Stomach smooth muscle (tissue), 2 donors: ENCODE measurements around the gene ARHGAP23.
"Not testable (repeated sequence)": the region's sequence is repeated elsewhere in the genome, so short reads cannot be mapped to it uniquely, and the experiment has no call there.

Experiments used
- H3K27ac ChIP-seq: one replicate; pipeline ENCODE4 v1.7.0; 2013; ENCODE audit warnings: mild to moderate bottlenecking, low read length, inconsistent platforms
- H3K27me3 ChIP-seq, 2 donors: one replicate each; pipeline ENCODE4 v1.7.0; 2013; ENCODE audit warnings: low read length in 2 of 2; ENCODE audit not compliant: insufficient read depth in 2 of 2, control insufficient read depth in 1 of 2
- H3K36me3 ChIP-seq, 2 donors: one replicate each; pipeline ENCODE4 v1.7.0; 2013; ENCODE audit warnings: low read length in 2 of 2; ENCODE audit not compliant: control insufficient read depth in 2 of 2, insufficient read depth in 2 of 2
- H3K4me1 ChIP-seq: one replicate; pipeline ENCODE4 v1.7.0; 2013; ENCODE audit warnings: low read length; ENCODE audit not compliant: control insufficient read depth, insufficient read depth
- H3K4me3 ChIP-seq, 2 donors: one replicate each; pipeline ENCODE4 v1.7.0; 2013; ENCODE audit warnings: low read length in 2 of 2
- H3K9ac ChIP-seq, 2 donors: one replicate each; pipeline ENCODE4 v1.7.0; 2013; ENCODE audit warnings: low read length in 2 of 2, mild to moderate bottlenecking in 1 of 2
- H3K9me3 ChIP-seq, 2 donors: one replicate each; pipeline ENCODE4 v1.7.0; 2013; ENCODE audit warnings: low read length in 2 of 2; ENCODE audit not compliant: control insufficient read depth in 2 of 2
- donor health status: healthy.
- donor health status: Pancreatic carcinoma.

Gene ARHGAP23

GRCh38 chr17:38464723-38465390, 36.6 kb downstream of the ARHGAP23 start:
- Histone ChIP-seq H3K27me3 (no peaks in the 10 kb centered on the region), H3K9me3 (no peaks in the 10 kb centered on the region), H3K36me3 (peaks cover 16 to 19% of the 10 kb centered on the region in 2 donors), H3K4me1 (peaks cover 66% of the 10 kb centered on the region), H3K27ac (peak overlapping the region; percentile 97), H3K4me3 (peak overlapping the region; percentile 69 to 82), H3K9ac (peak overlapping the region; percentile 87 to 90)

GRCh38 chr17:38465391-38466345, 37.4 kb downstream of the ARHGAP23 start:
- H3K4me1 ChIP-seq, result peaks cover 67% of the 10 kb centered on the region
- H3K9me3 ChIP-seq, result no peaks in the 10 kb centered on the region

GRCh38 chr17:38466346-38467315, 38.4 kb downstream of the ARHGAP23 start:
- Histone ChIP-seq H3K4me1 (peaks cover 67% of the 10 kb centered on the region), H3K4me3 (peak overlapping the region in 1 of 2 donors; percentile 82), H3K9ac (peak overlapping the region; percentile 87 to 90)

More at GRCh38 chr17:38465391-38466345, 37.4 kb downstream of the ARHGAP23 start:
- no peaks in the 10 kb centered on the region for H3K27me3 ChIP-seq
- H3K9ac ChIP-seq, result peak overlapping the region; percentile 87 to 90
- peak overlapping the region; percentile 69 to 82 for H3K4me3 ChIP-seq
- peaks cover 15 to 19% of the 10 kb centered on the region in 2 donors for H3K36me3 ChIP-seq
- peak overlapping the region; percentile 97 for H3K27ac ChIP-seq

GRCh38 chr17:38467491-38467890, 39.2 kb downstream of the ARHGAP23 start:
- Histone ChIP-seq H3K36me3 (peaks cover 23 to 26% of the 10 kb centered on the region in 2 donors), H3K4me3 (peak overlapping the region in 1 of 2 donors; percentile 35), H3K27ac (no peak overlapping the region), H3K27me3 (no peaks in the 10 kb centered on the region), H3K9ac (peak overlapping the region; percentile 31 to 51), H3K4me1 (peaks cover 67% of the 10 kb centered on the region), H3K9me3 (no peaks in the 10 kb centered on the region)

More at GRCh38 chr17:38466346-38467315, 38.4 kb downstream of the ARHGAP23 start:
- Histone ChIP-seq H3K27me3 (no peaks in the 10 kb centered on the region), H3K36me3 (peaks cover 17 to 23% of the 10 kb centered on the region in 2 donors), H3K9me3 (no peaks in the 10 kb centered on the region), H3K27ac (peak overlapping the region; percentile 97)

GRCh38 chr17:38469875-38470274, 41.6 kb downstream of the ARHGAP23 start:
- H3K9ac ChIP-seq, result no peak overlapping the region
- no peaks in the 10 kb centered on the region for H3K27me3 ChIP-seq
- H3K36me3 ChIP-seq, result peaks cover 25 to 29% of the 10 kb centered on the region in 2 donors
- no peak overlapping the region for H3K4me3 ChIP-seq
- H3K4me1 ChIP-seq, result peaks cover 45% of the 10 kb centered on the region
- no peaks in the 10 kb centered on the region for H3K9me3 ChIP-seq
- no peak overlapping the region for H3K27ac ChIP-seq

- Histone ChIP-seq H3K36me3 (peaks cover 25 to 34% of the 10 kb centered on the region in 2 donors), H3K4me1 (peaks cover 33% of the 10 kb centered on the region)
- H3K27ac ChIP-seq, H3K9me3 ChIP-seq, H3K9ac ChIP-seq, H3K4me3 ChIP-seq, H3K27me3 ChIP-seq: not testable (repeated sequence)
Measured at GRCh38 chr17:38471253-38471652, 43.0 kb downstream of the ARHGAP23 start.

GRCh38 chr17:38474666-38475065, 46.4 kb downstream of the ARHGAP23 start:
- not testable (repeated sequence) for H3K4me3 ChIP-seq, H3K27me3 ChIP-seq, H3K4me1 ChIP-seq, H3K9me3 ChIP-seq, H3K9ac ChIP-seq
- Histone ChIP-seq H3K27ac (peak overlapping the region; percentile 53), H3K36me3 (peaks cover 12 to 28% of the 10 kb centered on the region in 2 donors)

- no peaks in the 10 kb centered on the region for H3K4me1 ChIP-seq
- H3K9ac ChIP-seq, result no peak overlapping the region
- H3K9me3 ChIP-seq, result no peaks in the 10 kb centered on the region
- H3K4me3 ChIP-seq, result no peak overlapping the region
- H3K27me3 ChIP-seq, result no peaks in the 10 kb centered on the region
- H3K27ac ChIP-seq, result no peak overlapping the region
- H3K36me3 ChIP-seq, result peaks cover 9 to 21% of the 10 kb centered on the region in 2 donors
Measured at GRCh38 chr17:38476549-38476948, 48.3 kb downstream of the ARHGAP23 start.

- not testable (repeated sequence) for H3K9ac ChIP-seq, H3K27me3 ChIP-seq, H3K9me3 ChIP-seq, H3K4me3 ChIP-seq, H3K4me1 ChIP-seq, H3K27ac ChIP-seq
- peaks cover 3 to 18% of the 10 kb centered on the region in 2 donors for H3K36me3 ChIP-seq
Measured at GRCh38 chr17:38477417-38477816, 49.2 kb downstream of the ARHGAP23 start.

GRCh38 chr17:38477951-38478350, 49.7 kb downstream of the ARHGAP23 start:
- H3K4me3 ChIP-seq, H3K27ac ChIP-seq, H3K27me3 ChIP-seq, H3K4me1 ChIP-seq, H3K9me3 ChIP-seq, H3K9ac ChIP-seq: not testable (repeated sequence)
- H3K36me3 ChIP-seq, result peaks cover 2 to 19% of the 10 kb centered on the region in 2 donors
